Neuron (in vitro differentiated cells): Measurements from ENCODE around the gene NDP.

Source experiments
- H2AFZ ChIP-seq: one replicate; pipeline ENCODE4 v1.6.1; 2013; ENCODE audit warnings: low read depth, mild to moderate bottlenecking, inconsistent platforms, low read length, moderate library complexity
- H3K27me3 ChIP-seq: one replicate; pipeline ENCODE4 v1.6.1; 2013; ENCODE audit warnings: low read length; ENCODE audit not compliant: insufficient read depth
- H3K36me3 ChIP-seq: one replicate; pipeline ENCODE4 v1.6.1; 2013; ENCODE audit warnings: low read length; ENCODE audit not compliant: insufficient read depth
- H3K4me1 ChIP-seq: one replicate; pipeline ENCODE4 v1.6.1; 2013; ENCODE audit warnings: low read length; ENCODE audit not compliant: insufficient read depth
- H3K4me3 ChIP-seq: 2 replicates; pipeline ENCODE4 v1.5.1; 2013; ENCODE audit warnings: mild to moderate bottlenecking, low read length, moderate library complexity
- H3K9me3 ChIP-seq: one replicate; pipeline ENCODE4 v1.6.1; 2013; ENCODE audit warnings: low read length

NDP gene

GRCh38 chrX:43899878-43900815 lies 73.0 kb downstream of the NDP start:
- Histone ChIP-seq H3K9me3 (no peaks in the 10 kb centered on the region), H3K36me3 (no peaks in the 10 kb centered on the region), H2AFZ (no peak overlapping the region), H3K4me1 (no peaks in the 10 kb centered on the region), H3K4me3 (no peak overlapping the region), H3K27me3 (peaks cover 3% of the 10 kb centered on the region)
